ENCODE results near the gene SCARB1.

The SCARB1 gene

GRCh38 chr12:124861492-124861891 is 2.2 kb downstream of the SCARB1 start:
- no peak for DNase-seq (ENCODE audit: low read depth)
- peak overlapping the region; percentile 86 for H3K4me3 ChIP-seq (ENCODE audit: low read depth, low read length)
- no peak for TF ChIP-seq CTCF (IDR thresholded peaks at IDR 0.05; ENCODE audit: low read depth, low read length, missing control alignments)

- no peak for DNase-seq (ENCODE audit: low read depth)
- no peak overlapping the region for H3K4me3 ChIP-seq (ENCODE audit: low read depth, low read length)
- no peak for TF ChIP-seq CTCF (IDR thresholded peaks at IDR 0.05; ENCODE audit: low read depth, low read length, missing control alignments)
Observed at GRCh38 chr12:124857921-124858461, 5.7 kb downstream of the SCARB1 start.

GRCh38 chr12:124856842-124857178 is 6.9 kb downstream of the SCARB1 start:
- DNase-seq (ENCODE audit: low read depth): no peak
- no peak overlapping the region for H3K4me3 ChIP-seq (ENCODE audit: low read depth, low read length)
- no peak for TF ChIP-seq CTCF (IDR thresholded peaks at IDR 0.05; ENCODE audit: low read depth, low read length, missing control alignments)

GRCh38 chr12:124856132-124856841 is 7.4 kb downstream of the SCARB1 start:
- H3K4me3 ChIP-seq (ENCODE audit: low read depth, low read length): no peak overlapping the region
- no peak for DNase-seq (ENCODE audit: low read depth)
- peak; percentile 38 for TF ChIP-seq CTCF (IDR thresholded peaks at IDR 0.05; ENCODE audit: low read depth, low read length, missing control alignments)

GRCh38 chr12:124855275-124855957 is 8.2 kb downstream of the SCARB1 start:
- DNase-seq (ENCODE audit: low read depth): no peak
- TF ChIP-seq CTCF (IDR thresholded peaks at IDR 0.05; ENCODE audit: low read depth, low read length, missing control alignments): no peak
- H3K4me3 ChIP-seq (ENCODE audit: low read depth, low read length): no peak overlapping the region

GRCh38 chr12:124854637-124855184 is 9.0 kb downstream of the SCARB1 start:
- DNase-seq (ENCODE audit: low read depth): no peak
- TF ChIP-seq CTCF (IDR thresholded peaks at IDR 0.05; ENCODE audit: low read depth, low read length, missing control alignments): no peak
- H3K4me3 ChIP-seq (ENCODE audit: low read depth, low read length): no peak overlapping the region
